Small intestine (tissue), 7 donors: ENCODE data around the gene ASB4. TPM values are rescaled to one million over a fixed set of nuclear protein-coding genes. Genes with fewer than 3 reads are reported as not detected.
A peak's percentile ranks its signal among the peaks of the same experiment; 100 is the strongest.

Experiments
- DNase-seq, 2 donors: peaks; one replicate each; pipeline versions ENCODE4 v3.0.0 to v3.0.0-alpha.2; 2013
- FAIRE-seq: peaks from 2 replicates; lab custom pipeline; 2012; peaks lifted over from hg19 to GRCh38; lab: Jason Lieb, UNC
- H3K27ac ChIP-seq, 3 donors: one replicate each; pipeline ENCODE4 v1.5.1; 2013; ENCODE audit warnings: low read length in 2 of 3, mild to moderate bottlenecking in 2 of 3, control low read depth in 1 of 3, inconsistent platforms in 1 of 3, low read depth in 1 of 3, moderate library complexity in 1 of 3
- H3K27me3 ChIP-seq, 3 donors: one replicate each; pipeline ENCODE4 v1.6.1; 2013; ENCODE audit warnings: low read length in 3 of 3, inconsistent platforms in 1 of 3; ENCODE audit not compliant: control insufficient read depth in 3 of 3, insufficient read depth in 3 of 3
- H3K36me3 ChIP-seq, 3 donors: one replicate each; pipeline ENCODE4 v1.6.1; 2013; ENCODE audit warnings: low read length in 3 of 3, inconsistent platforms in 1 of 3, low read depth in 1 of 3, mild to moderate bottlenecking in 1 of 3, moderate library complexity in 1 of 3; ENCODE audit not compliant: control insufficient read depth in 3 of 3, insufficient read depth in 2 of 3
- H3K4me1 ChIP-seq, 3 donors: one replicate each; pipeline ENCODE4 v1.6.1; 2013; ENCODE audit warnings: low read length in 2 of 3, inconsistent platforms in 1 of 3, low read depth in 1 of 3, mild to moderate bottlenecking in 1 of 3, moderate library complexity in 1 of 3; ENCODE audit not compliant: control insufficient read depth in 3 of 3, insufficient read depth in 2 of 3
- H3K4me3 ChIP-seq, 3 donors: one replicate each; pipeline ENCODE4 v1.5.1; 2013; ENCODE audit warnings: low read length in 3 of 3, control low read depth in 1 of 3, inconsistent platforms in 1 of 3, low read depth in 1 of 3, mild to moderate bottlenecking in 1 of 3, moderate library complexity in 1 of 3
- H3K9me3 ChIP-seq, 2 donors: one replicate each; pipeline ENCODE4 v1.6.1; 2013; ENCODE audit warnings: low read depth in 1 of 2, low read length in 1 of 2; ENCODE audit not compliant: control insufficient read depth in 2 of 2, insufficient read depth in 1 of 2
- WGBS, 3 donors: extraction: QIAGEN DNeasy Blood & Tissue Kit; methylation state at CpG; one replicate each; pipeline ENCODE4 v1.1.7; 2013; 5-methylcytosine and 5-hydroxymethylcytosine counted together
- polyA plus RNA-seq, 4 donors: library from polyadenylated mRNA; stranded (reverse) in 3 of 4; unstranded in 1 of 4; fragments of 200-250 nt in 3 of 4; fragments of 120-200 nt in 1 of 4; gene quantifications; one replicate each; pipeline versions ENCODE4 v1.2.1 to v1.2.3, GENCODE V29; 2013
- donor health status: healthy with polysubstance abuse.
- donor health status: control.
- donor health status: control.
- donor health status: Bipolar disorder and iron deficiency.
- donor health status: healthy.

Gene ASB4
- polyA plus RNA-seq, 4 donors: 0.09 to 1.4 (median 0.38) TPM; not detected in 1

- no peak for DNase-seq
- H3K9me3 ChIP-seq: no peaks in the 10 kb centered on the region
- no peak for FAIRE-seq
- H3K27ac ChIP-seq: no peak overlapping the region
- H3K4me3 ChIP-seq: no peak overlapping the region
- 80 to 84% (median 83%) methylated on average over 9 of the region's 9 CpGs for WGBS, 3 donors
- H3K36me3 ChIP-seq: no peaks in the 10 kb centered on the region
- peaks cover 0 to 5% (median 0%) of the 10 kb centered on the region in 3 donors for H3K4me1 ChIP-seq
- H3K27me3 ChIP-seq: no peaks in the 10 kb centered on the region
Measured at GRCh38 chr7:95473276-95473985, 12.3 kb upstream of the ASB4 start.

GRCh38 chr7:95476072-95476847, 9.5 kb upstream of the ASB4 start:
- Histone ChIP-seq H3K36me3 (no peaks in the 10 kb centered on the region), H3K27me3 (no peaks in the 10 kb centered on the region), H3K9me3 (no peaks in the 10 kb centered on the region), H3K4me3 (no peak overlapping the region), H3K4me1 (peaks cover 0 to 8% (median 0%) of the 10 kb centered on the region in 3 donors), H3K27ac (no peak overlapping the region)
- DNase-seq: no peak
- 88 to 91% (median 89%) methylated on average over 9 of the region's 9 CpGs for WGBS, 3 donors
- FAIRE-seq: no peak

GRCh38 chr7:95476904-95477594, 8.7 kb upstream of the ASB4 start:
- FAIRE-seq (peak; percentile 67), DNase-seq (peak; percentile 71 to 82)
- H3K9me3 ChIP-seq: no peaks in the 10 kb centered on the region
- no peak overlapping the region for H3K4me3 ChIP-seq
- H3K27me3 ChIP-seq: no peaks in the 10 kb centered on the region
- peaks cover 0 to 8% (median 0%) of the 10 kb centered on the region in 3 donors for H3K4me1 ChIP-seq
- H3K27ac ChIP-seq: no peak overlapping the region
- H3K36me3 ChIP-seq: no peaks in the 10 kb centered on the region
- WGBS, 3 donors: 10 to 11% (median 10%) methylated on average over 11 of the region's 11 CpGs

GRCh38 chr7:95478272-95479037, 7.3 kb upstream of the ASB4 start:
- peak overlapping the region in 1 of 3 donors; percentile 31 for H3K4me3 ChIP-seq
- 22 to 50% (median 31%) methylated on average over 18 of the region's 18 CpGs for WGBS, 3 donors

GRCh38 chr7:95479992-95480624, 5.6 kb upstream of the ASB4 start:
- Histone ChIP-seq H3K27me3 (no peaks in the 10 kb centered on the region), H3K4me1 (peaks cover 0 to 8% (median 0%) of the 10 kb centered on the region in 3 donors), H3K27ac (no peak overlapping the region), H3K4me3 (no peak overlapping the region), H3K9me3 (no peaks in the 10 kb centered on the region), H3K36me3 (no peaks in the 10 kb centered on the region)
- DNase-seq: no peak
- FAIRE-seq: no peak

More at GRCh38 chr7:95478272-95479037, 7.3 kb upstream of the ASB4 start:
- peaks cover 0 to 8% (median 0%) of the 10 kb centered on the region in 3 donors for H3K4me1 ChIP-seq
- H3K36me3 ChIP-seq: no peaks in the 10 kb centered on the region
- H3K9me3 ChIP-seq: no peaks in the 10 kb centered on the region
- peak; percentile 49 to 78 for DNase-seq
- no peaks in the 10 kb centered on the region for H3K27me3 ChIP-seq
- FAIRE-seq: no peak
- H3K27ac ChIP-seq: peak overlapping the region in 1 of 3 donors; percentile 23

GRCh38 chr7:95481271-95482165, 4.2 kb upstream of the ASB4 start:
- H3K27ac ChIP-seq: no peak overlapping the region
- no peaks in the 10 kb centered on the region for H3K27me3 ChIP-seq
- peaks cover 0 to 8% (median 0%) of the 10 kb centered on the region in 3 donors for H3K4me1 ChIP-seq
- FAIRE-seq: no peak
- 92 to 99% (median 94%) methylated on average over 3 of the region's 3 CpGs for WGBS, 3 donors
- H3K4me3 ChIP-seq: no peak overlapping the region
- DNase-seq: no peak
- H3K9me3 ChIP-seq: no peaks in the 10 kb centered on the region
- no peaks in the 10 kb centered on the region for H3K36me3 ChIP-seq

- WGBS, 3 donors: 55 to 76% (median 63%) methylated on average over 4 of the region's 4 CpGs
- DNase-seq (no peak), FAIRE-seq (no peak)
Measured at GRCh38 chr7:95482424-95482823, 3.3 kb upstream of the ASB4 start.

More at GRCh38 chr7:95482424-95482823, 3.3 kb upstream of the ASB4 start:
- Histone ChIP-seq H3K36me3 (no peaks in the 10 kb centered on the region), H3K4me3 (no peak overlapping the region), H3K4me1 (peaks cover 0 to 8% (median 0%) of the 10 kb centered on the region in 3 donors), H3K27me3 (no peaks in the 10 kb centered on the region), H3K9me3 (no peaks in the 10 kb centered on the region), H3K27ac (no peak overlapping the region)
